Natural killer cell (primary cell): ENCODE measurements around the gene HHIP. TPM values are rescaled to one million over a fixed set of nuclear protein-coding genes. Genes with fewer than 3 reads are reported as not detected.

Experiments
- ATAC-seq, 3 donors: fragments of 150-1000 bp in 2 of 3; fragments of 200-7000 bp in 1 of 3; cut with Tn5 transposase; 1 replicate in 1 of 3; 2 replicates in 2 of 3; pipeline ENCODE4 v1.10.0; 2021; ENCODE audit warnings: mild to moderate bottlenecking in 2 of 3, moderate library complexity in 2 of 3
- DNase-seq, 2 donors: peaks; one replicate each; pipeline versions ENCODE4 v3.0.0 to v3.0.0-alpha.2; 2013 to 2021; ENCODE audit warnings: mixed read lengths in 1 of 2
- H3K27ac ChIP-seq: one replicate; pipeline ENCODE4 v1.5.1; 2013; ENCODE audit warnings: mild to moderate bottlenecking, low read length
- H3K27me3 ChIP-seq: one replicate; pipeline ENCODE4 v1.6.1; 2013; ENCODE audit warnings: low read length; ENCODE audit not compliant: control insufficient read depth, insufficient read depth
- H3K36me3 ChIP-seq: one replicate; pipeline ENCODE4 v1.6.1; 2013; ENCODE audit warnings: low read length; ENCODE audit not compliant: control insufficient read depth, insufficient read depth
- H3K4me1 ChIP-seq: one replicate; pipeline ENCODE4 v1.6.1; 2013; ENCODE audit warnings: low read length; ENCODE audit not compliant: control insufficient read depth, insufficient read depth
- H3K4me3 ChIP-seq: one replicate; pipeline ENCODE4 v1.5.1; 2013; ENCODE audit warnings: low read length
- H3K9me3 ChIP-seq: one replicate; pipeline ENCODE4 v1.6.1; 2013; ENCODE audit warnings: low read length; ENCODE audit not compliant: control insufficient read depth, insufficient read depth
- H3K27ac Mint-ChIP-seq, 2 donors: one replicate each; pipeline ENCODE4 v1.8.0; 2022; ENCODE audit warnings: mild to moderate bottlenecking in 2 of 2, mixed read lengths in 2 of 2, moderate library complexity in 1 of 2
- H3K27me3 Mint-ChIP-seq, 2 donors: one replicate each; pipeline ENCODE4 v1.8.0; 2022; ENCODE audit warnings: low read depth in 2 of 2, mixed read lengths in 2 of 2
- H3K36me3 Mint-ChIP-seq: one replicate; pipeline ENCODE4 v1.8.0; 2022; ENCODE audit warnings: mixed read lengths
- H3K4me1 Mint-ChIP-seq, 2 donors: one replicate each; pipeline ENCODE4 v1.8.0; 2022; ENCODE audit warnings: mixed read lengths in 2 of 2
- H3K4me3 Mint-ChIP-seq: one replicate; pipeline ENCODE4 v1.8.0; 2022; ENCODE audit warnings: mild to moderate bottlenecking, moderate library complexity, mixed read lengths
- H3K9me3 Mint-ChIP-seq, 2 donors: one replicate each; pipeline ENCODE4 v1.8.0; 2022; ENCODE audit warnings: mixed read lengths in 2 of 2
- WGBS: methylation state at CpG from one replicate; pipeline ENCODE4 v1.1.7; 2013; ENCODE audit warnings: missing lambda C conversion rate; ENCODE audit not compliant: insufficient coverage; 5-methylcytosine and 5-hydroxymethylcytosine counted together
- intact Hi-C: fragments of 100-400 bp; cut with micrococcal nuclease; formaldehyde crosslinking; loops from one replicate; pipeline ENCODE4 v1.14.2; 2022
- total RNA-seq, 4 donors: library from RNA; stranded (reverse); fragments of 120-200 nt in 1 of 4; gene quantifications; one replicate each; pipeline versions ENCODE4 v1.2.3 to v1.2.4, GENCODE V29; 2013 to 2022
- TF ChIP-seq, protein P1 (sequence below): fragments of 200-600 bp; IDR thresholded peaks from one replicate; pipeline ENCODE4 v1.8.0; 2022; ENCODE audit warnings: antibody characterized with exemption

The HHIP gene
- total RNA-seq, 3 donors from 2014 or later (not counting 1 experiment from before 2014, with no cell fraction given), result not detected

DNA sequence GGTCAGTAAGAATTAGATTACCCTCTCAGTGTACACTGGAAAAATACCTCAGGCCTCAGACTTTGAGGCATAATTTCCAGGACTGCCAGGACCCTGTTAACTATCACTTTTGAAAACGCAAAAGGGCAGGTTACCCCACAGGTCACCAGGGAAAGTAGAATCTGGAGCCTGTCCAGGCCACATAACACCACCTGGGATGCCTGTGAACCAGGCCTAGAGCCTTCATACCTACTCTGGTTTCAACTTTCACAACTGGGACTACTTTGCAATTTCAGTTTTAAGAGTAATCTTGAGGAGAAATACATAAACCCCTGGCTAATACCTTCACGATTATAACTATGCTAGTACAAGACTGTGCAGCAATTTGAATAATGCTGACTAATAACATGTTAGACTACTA is 132.4 kb downstream of the HHIP start:
- H3K4me1 ChIP-seq, result no peaks in the 10 kb centered on the region
- Mint-ChIP-seq H3K4me1 (no peaks in the 10 kb centered on the region), H3K27me3 (no peaks in the 10 kb centered on the region), H3K27ac (no peak overlapping the region), H3K4me3 (no peak overlapping the region), H3K36me3 (no peaks in the 10 kb centered on the region), H3K9me3 (peaks cover 4 to 5% of the 10 kb centered on the region in 2 donors)
- H3K9me3 ChIP-seq, result no peaks in the 10 kb centered on the region
- no peak for DNase-seq
- H3K27me3 ChIP-seq, result no peaks in the 10 kb centered on the region
- H3K36me3 ChIP-seq, result no peaks in the 10 kb centered on the region
- 67% methylated on average over 1 of the region's 2 CpGs for WGBS
- H3K27ac ChIP-seq, result no peak overlapping the region
- ATAC-seq, result no peak
- intact Hi-C loops, result no loop called here
- TF ChIP-seq, protein P1, sequence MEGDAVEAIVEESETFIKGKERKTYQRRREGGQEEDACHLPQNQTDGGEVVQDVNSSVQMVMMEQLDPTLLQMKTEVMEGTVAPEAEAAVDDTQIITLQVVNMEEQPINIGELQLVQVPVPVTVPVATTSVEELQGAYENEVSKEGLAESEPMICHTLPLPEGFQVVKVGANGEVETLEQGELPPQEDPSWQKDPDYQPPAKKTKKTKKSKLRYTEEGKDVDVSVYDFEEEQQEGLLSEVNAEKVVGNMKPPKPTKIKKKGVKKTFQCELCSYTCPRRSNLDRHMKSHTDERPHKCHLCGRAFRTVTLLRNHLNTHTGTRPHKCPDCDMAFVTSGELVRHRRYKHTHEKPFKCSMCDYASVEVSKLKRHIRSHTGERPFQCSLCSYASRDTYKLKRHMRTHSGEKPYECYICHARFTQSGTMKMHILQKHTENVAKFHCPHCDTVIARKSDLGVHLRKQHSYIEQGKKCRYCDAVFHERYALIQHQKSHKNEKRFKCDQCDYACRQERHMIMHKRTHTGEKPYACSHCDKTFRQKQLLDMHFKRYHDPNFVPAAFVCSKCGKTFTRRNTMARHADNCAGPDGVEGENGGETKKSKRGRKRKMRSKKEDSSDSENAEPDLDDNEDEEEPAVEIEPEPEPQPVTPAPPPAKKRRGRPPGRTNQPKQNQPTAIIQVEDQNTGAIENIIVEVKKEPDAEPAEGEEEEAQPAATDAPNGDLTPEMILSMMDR, result no peak
- H3K4me3 ChIP-seq, result no peak overlapping the region

DNA sequence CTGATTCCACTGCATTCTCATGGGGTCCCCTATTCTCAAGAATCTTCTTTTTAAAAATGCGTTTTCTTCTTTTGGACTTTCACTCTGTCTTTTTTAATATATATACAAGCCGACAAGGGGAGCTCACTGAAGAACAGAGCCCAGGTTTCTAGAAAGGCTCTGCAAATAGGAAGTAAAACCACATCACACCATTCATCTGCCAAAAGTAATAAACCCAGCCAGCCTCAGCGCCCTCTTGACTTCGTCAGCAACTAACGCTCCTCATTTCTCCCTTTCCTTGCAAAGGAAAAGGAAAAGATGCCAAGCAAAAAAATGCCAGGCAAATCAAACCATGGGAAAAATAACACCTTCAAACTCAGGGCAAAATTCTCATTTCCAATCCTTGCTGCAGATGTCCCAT is 136.4 kb downstream of the HHIP start:
- Mint-ChIP-seq H3K27ac (no peak overlapping the region), H3K9me3 (peaks cover 2 to 3% of the 10 kb centered on the region in 2 donors), H3K36me3 (no peaks in the 10 kb centered on the region), H3K4me1 (no peaks in the 10 kb centered on the region), H3K4me3 (no peak overlapping the region), H3K27me3 (no peaks in the 10 kb centered on the region)
- ATAC-seq (no peak), DNase-seq (no peak)
- peaks cover 3% of the 10 kb centered on the region for H3K27me3 ChIP-seq
- no peaks in the 10 kb centered on the region for H3K36me3 ChIP-seq
- WGBS, result 28% methylated on average over 5 of the region's 5 CpGs
- H3K4me3 ChIP-seq, result no peak overlapping the region
- H3K4me1 ChIP-seq, result no peaks in the 10 kb centered on the region
- intact Hi-C loops, result no loop called here
- no peak overlapping the region for H3K27ac ChIP-seq
- H3K9me3 ChIP-seq, result no peaks in the 10 kb centered on the region
- TF ChIP-seq, protein P1, result no peak

DNA sequence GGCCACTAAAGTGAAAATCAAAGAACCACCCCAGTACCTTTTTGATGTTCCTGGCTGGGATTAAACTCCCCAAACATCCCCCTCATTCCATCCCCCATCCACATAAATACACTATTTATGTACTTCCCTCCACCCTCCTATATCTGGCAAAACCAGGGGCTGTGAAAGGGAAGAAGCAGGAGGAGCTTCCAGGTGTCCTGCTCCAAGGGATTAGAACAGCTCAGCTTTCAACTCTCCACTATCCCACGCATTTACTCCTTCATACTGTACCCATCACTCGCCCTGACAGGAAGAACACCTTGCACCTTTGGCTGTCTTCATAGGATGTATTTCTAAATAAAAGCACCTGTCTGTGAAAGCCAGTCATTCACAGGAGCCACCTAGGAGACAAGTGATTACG is 140.0 kb downstream of the HHIP start:
- DNase-seq (no peak), ATAC-seq (no peak)
- no peaks in the 10 kb centered on the region for H3K4me1 Mint-ChIP-seq
- 81% methylated on average over 3 of the region's 3 CpGs for WGBS
- H3K9me3 Mint-ChIP-seq, result peaks cover 2 to 3% of the 10 kb centered on the region in 2 donors
- Histone ChIP-seq H3K4me1 (no peaks in the 10 kb centered on the region), H3K9me3 (no peaks in the 10 kb centered on the region), H3K27ac (no peak overlapping the region), H3K27me3 (peaks cover 3% of the 10 kb centered on the region), H3K36me3 (no peaks in the 10 kb centered on the region), H3K4me3 (no peak overlapping the region)
- intact Hi-C loops, result no loop called here
- no peaks in the 10 kb centered on the region for H3K36me3 Mint-ChIP-seq
- no peaks in the 10 kb centered on the region for H3K27me3 Mint-ChIP-seq
- H3K27ac Mint-ChIP-seq, result no peak overlapping the region
- no peak overlapping the region for H3K4me3 Mint-ChIP-seq
- TF ChIP-seq, protein P1, result no peak
